ENCODE measurements around the gene SURF4.
"Not testable (repeated sequence)": the region's sequence is repeated elsewhere in the genome, so short reads cannot be mapped to it uniquely, and the experiment has no call there.

SURF4 gene

GRCh38 chr9:133351908-133352634, 23.8 kb downstream of the SURF4 start:
- DNase-seq (ENCODE audit: low read depth), result no peak

DNA sequence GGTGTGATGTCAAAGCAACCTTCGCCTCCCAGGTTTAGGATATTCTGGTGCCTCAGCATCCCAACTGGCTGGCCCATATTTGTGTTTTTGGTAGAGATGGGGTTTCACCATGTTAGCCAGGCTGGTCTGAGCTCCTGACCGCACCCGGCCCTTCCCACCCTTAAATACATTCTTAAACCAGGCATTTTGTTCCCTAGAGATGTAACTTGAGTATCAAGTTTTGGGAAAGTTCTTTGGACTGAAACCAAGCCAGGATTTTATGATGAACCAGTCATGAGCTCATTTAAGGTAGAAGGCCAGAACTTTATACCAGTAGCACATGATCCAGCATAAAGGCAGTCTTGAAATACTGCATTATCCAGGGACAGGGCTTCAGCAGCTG, 24.3 kb downstream of the SURF4 start:
- no peak for DNase-seq (ENCODE audit: low read depth)

DNA sequence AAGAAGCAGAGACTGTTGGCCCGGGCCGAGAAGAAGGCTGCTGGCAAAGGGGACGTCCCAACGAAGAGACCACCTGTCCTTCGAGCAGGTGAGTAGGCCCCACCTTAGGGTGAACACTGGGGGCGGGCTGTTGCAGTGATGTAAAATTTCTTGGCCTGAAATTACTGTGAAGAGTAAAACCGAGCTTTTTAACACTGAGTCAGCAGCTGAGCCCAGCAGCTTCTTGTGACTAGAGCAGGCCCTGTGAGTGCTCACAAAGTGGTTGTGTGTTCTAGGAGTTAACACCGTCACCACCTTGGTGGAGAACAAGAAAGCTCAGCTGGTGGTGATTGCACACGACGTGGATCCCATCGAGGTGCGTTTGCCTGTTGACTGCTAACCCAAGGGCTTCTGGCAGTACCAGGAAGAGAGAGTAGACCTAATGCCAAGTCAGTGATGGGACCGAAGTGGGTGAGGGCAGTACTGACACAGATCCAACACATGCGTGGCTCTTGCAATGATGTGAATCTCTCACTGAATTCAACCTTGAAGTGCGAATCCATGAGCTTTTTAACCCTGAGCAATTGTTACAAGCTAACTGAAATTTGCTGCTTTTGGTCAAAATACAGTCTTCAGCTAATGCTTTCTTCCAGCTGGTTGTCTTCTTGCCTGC, 25.8 kb downstream of the SURF4 start:
- no peak for DNase-seq (ENCODE audit: low read depth)

DNA sequence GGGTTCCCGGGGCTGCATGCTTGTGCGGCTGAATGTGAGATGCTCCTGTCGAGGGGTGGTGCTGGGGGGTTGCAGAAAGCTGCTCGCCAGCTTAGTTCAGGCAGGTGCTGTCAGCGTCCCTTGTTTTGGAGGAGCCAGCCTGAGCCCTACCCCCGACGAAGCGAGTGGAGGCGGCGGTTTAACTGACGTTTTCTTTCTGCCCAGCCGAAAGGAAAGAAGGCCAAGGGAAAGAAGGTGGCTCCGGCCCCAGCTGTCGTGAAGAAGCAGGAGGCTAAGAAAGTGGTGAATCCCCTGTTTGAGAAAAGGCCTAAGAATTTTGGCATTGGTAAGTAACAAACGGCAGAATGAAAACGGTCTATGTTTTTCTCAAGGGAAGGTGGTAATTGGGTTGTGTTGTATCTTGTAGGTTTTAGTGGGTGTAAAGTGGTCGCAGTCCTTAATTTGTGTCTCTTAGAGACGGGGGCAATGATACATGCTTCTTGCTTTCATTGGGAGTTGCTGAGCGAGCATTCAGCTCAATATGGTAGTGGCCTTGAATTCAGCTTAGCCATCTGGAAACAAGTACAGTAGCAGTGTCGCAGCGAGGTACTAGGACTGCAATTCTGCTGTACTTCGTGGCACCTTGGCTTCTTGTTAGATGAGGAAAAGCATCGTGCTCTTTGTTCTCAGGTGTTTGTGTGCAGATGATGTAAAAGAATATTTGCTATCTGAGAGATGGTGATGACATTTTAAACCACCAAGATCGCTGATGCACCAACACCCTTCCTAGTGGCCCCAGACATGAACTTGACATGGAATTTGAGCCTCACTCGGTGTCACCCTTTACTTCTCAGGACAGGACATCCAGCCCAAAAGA, 26.9 kb downstream of the SURF4 start:
- no peak for DNase-seq (ENCODE audit: low read depth)

DNA sequence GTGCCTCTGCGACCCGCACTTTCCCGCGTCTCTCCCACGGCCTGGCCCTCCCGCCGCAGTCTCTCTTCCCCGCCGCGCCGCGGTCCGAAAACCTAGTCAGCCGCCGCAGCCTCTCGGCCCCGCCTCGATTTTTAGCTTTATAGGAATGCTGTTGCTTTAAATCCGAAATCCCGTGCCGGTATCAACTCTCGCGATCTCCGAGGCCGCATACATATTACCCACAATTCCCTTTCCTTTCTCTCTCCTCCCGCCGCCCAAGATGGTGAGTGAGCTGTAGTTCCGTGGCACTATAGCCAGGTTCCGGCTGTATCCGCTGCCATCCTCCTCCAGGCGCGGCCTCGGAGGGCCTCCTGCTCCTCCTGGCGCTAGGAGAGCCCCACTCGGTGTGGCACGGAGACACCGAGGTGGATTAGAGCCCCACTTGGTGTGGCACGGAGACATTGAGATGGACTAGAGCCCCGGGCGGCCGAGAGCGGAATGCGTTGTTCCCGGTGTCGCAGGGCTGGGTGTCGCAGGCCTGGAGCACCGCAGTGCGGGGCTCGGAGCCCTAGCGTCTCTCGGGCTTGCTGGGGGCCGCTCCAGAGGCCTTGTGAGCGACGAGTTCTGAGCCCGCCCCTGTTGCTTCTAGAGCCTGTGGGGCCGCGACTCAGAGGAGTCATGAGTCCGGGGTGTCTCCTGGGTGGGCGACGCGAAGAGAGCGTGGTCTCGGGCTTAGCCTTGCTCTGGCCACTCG, 27.7 kb downstream of the SURF4 start, which contains the start of the genes MED22 and RPL7A:
MED22 (minus strand) TSS at position 147 of the 733 bp plus-strand sequence. CDS start 1,469 bp downstream, outside the sequence.
RPL7A (plus strand) TSS at position 234 of the 733 bp plus-strand sequence; CDS start at position 260, 26 bp downstream.
- DNase-seq (ENCODE audit: low read depth), result peak; percentile 79

DNA sequence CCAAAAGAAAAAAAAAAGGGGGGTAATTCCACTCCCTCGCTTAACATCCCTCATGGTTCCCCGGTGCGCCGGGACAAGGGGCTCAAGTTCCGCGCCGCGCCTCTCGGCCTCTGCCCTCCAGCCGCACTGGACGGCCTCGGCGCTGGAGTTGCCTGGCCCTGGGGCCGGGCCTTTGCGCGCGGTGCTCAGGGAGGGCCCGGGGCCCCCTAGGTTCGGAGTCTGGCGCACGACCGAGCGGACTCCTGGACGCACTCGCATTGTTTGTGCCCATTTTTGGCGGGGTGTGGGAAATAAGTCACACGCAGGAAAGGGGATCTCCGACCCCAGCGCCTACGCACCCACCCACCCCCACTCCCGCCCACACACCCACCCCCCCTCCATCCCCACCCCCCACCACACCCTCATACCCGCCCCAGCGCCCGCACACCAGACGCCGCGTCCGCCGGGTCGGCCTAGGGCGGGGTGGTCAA, 28.3 kb downstream of the SURF4 start:
- DNase-seq (ENCODE audit: low read depth), result no peak

DNA sequence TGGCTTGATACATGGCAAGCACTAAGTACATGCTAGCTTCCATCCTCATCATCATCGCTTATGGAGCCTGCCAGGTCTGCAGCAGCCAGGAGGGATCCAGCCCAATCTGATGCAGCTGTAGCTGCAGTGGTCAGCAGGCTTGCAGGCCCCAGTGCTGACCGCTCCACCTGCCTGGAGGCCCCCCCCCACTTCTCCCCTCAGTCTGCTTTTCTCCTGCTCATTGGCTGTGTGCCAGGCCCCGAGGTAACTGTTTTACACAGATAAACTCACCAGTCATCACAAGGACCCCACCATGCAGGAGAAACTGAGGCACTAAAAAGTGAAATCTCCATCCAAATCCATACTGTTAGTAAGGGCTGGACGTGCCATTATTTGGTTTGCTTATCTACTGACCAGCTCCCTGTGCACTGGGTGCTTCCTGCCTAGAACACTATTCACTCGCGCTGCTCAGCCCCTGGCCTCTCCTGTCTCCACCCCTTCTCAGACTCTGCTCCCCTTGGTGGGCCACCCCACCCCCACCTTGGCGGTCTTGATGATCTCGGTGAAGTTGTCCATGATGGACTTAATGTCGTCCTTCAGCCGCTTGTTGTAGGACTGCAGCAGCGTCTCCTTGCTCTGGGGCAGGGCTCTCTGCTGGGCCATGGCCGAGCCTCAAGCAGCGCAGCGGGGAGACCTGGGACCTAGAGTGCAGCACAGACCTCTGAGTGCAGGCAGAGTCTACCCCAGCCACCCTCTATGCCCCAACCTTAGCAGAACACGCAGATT, 29.7 kb downstream of the SURF4 start:
- DNase-seq (ENCODE audit: low read depth), result no peak

GRCh38 chr9:133345596-133345995, 30.3 kb downstream of the SURF4 start:
- DNase-seq (ENCODE audit: low read depth), result no peak

GRCh38 chr9:133344979-133345378, 30.9 kb downstream of the SURF4 start:
- DNase-seq (ENCODE audit: low read depth), result no peak

GRCh38 chr9:133344071-133344470, 31.8 kb downstream of the SURF4 start:
- no peak for DNase-seq (ENCODE audit: low read depth)

DNA sequence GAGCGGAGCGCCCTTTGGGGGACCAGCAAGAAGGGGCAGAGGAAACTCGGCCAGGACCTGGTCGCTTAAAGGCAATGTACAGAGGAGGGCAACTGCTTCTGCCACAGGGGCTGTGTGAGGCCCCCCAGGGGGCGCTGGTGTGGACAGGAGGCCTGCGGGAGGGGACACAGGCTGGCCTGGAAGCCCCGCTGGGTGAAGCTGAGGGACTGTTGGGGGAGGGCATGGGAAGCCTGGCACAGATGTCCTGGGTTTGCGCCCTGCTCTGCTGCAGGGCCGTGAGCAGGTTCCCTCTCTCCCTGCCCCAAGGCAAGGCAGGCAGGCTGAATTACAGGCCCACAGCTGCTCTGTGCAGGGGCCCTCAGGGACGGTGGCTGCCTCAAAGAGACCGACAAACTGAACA, 33.3 kb downstream of the SURF4 start:
- no peak for DNase-seq (ENCODE audit: low read depth)

DNA sequence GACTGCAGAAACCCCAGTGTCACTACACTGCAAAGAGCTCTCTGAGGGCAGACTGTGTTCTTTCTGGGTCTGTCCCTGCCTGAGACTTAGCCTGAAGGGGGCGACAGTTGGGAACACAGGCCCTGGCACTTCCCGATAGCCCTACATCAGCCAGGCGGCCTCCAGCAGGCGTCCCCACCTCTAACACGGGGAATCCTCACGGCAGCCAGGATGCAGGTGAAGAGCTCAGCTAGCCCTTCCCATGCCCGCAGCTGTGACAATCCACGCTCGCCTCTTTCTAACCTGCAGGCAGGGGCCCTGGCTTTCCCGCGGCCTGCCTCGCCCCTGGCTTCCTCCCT, 33.8 kb downstream of the SURF4 start:
- no peak for DNase-seq (ENCODE audit: low read depth)

GRCh38 chr9:133341369-133342068, 34.3 kb downstream of the SURF4 start:
- DNase-seq (ENCODE audit: low read depth), result no peak

DNA sequence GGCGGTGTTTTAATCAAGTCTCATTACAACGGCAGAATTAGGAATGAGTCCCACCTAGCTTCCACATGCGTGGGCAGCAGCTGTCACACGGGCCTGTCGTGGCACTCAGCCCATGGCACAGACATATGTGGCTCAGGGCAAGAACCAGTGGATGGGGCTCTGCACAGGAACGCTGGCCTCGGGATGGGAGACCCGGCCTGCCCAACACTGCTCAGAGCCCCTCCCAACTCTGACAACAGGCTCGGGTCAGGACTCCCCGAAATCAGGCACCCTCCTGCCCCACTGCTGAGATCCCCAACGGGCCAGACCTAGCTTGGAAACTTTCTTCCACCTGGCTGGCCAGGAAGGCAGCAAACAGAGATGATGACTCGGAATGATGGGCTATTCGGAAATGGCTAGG, 34.9 kb downstream of the SURF4 start:
- DNase-seq (ENCODE audit: low read depth), result no peak

GRCh38 chr9:133340256-133340655, 35.6 kb downstream of the SURF4 start:
- no peak for DNase-seq (ENCODE audit: low read depth)

GRCh38 chr9:133339641-133340040, 36.2 kb downstream of the SURF4 start:
- no peak for DNase-seq (ENCODE audit: low read depth)

- DNase-seq (ENCODE audit: low read depth), result peak; percentile 90
Measured at GRCh38 chr9:133335924-133336811, 39.7 kb downstream of the SURF4 start, which contains the start of gene SURF6. Gene SURF6 (minus strand): TSS chr9:133336188. CDS start chr9:133336132, 56 bp downstream.

DNA sequence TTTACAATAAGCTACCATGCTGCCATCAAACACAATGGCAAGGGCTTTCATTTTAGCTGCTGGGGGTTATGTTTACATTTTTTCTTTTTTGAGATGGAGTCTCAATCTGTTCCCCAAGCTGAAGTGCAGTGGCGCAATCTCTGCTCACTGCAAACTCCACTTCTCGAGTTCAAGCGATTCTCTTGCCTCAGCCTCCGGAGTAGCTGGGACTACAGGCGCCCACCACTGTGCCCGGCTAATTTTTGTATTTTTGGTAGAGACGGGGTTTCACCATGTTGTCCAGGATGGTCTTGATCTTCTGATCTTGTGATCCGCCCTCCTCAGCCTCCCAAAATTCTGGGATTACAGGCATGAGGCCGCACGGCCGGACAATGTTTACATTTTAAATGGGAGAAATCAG, 41.0 kb downstream of the SURF4 start:
- DNase-seq (ENCODE audit: low read depth), result not testable (repeated sequence)

GRCh38 chr9:133334161-133334560, 41.7 kb downstream of the SURF4 start:
- DNase-seq (ENCODE audit: low read depth), result no peak

Measured in activated T-helper 1 cell treated with Interleukin-2 at 50 U/mL for 16 hours (primary cell).